22Rv1 (cell line): Measurements from ENCODE around the gene ZNF235.

Experiments
- CTCF ChIP-seq: fragments of 450-650 bp; IDR thresholded peaks from 2 replicates; pipeline ENCODE4 v1.5.1; 2017; ENCODE audit warnings: mild to moderate bottlenecking
- ZFX ChIP-seq: fragments of 450-650 bp; IDR thresholded peaks from 2 replicates; pipeline ENCODE4 v1.6.1; 2017; ENCODE audit warnings: antibody characterized with exemption, borderline replicate concordance

- TF ChIP-seq CTCF (no peak), ZFX (no peak)
Measured at GRCh38 chr19:44304659-44305193, at the start of gene ZNF235.
